GM21528 (cell line): ENCODE data around the gene RASSF5.
"Not testable (repeated sequence)": the region's sequence is repeated elsewhere in the genome, so short reads cannot be mapped to it uniquely, and the experiment has no call there.

Experiments used
- ATAC-seq: cut with Tn5 transposase; IDR thresholded peaks from one replicate; pipeline ENCODE4 v1.9.1; 2021; ENCODE audit warnings: mild to moderate bottlenecking, moderate library complexity; ENCODE audit not compliant: unreplicated experiment, low FRiP score

RASSF5 gene

GRCh38 chr1:206581114-206581497 is 73.8 kb downstream of the RASSF5 start:
- not testable (repeated sequence) for ATAC-seq

- no peak for ATAC-seq
Observed at GRCh38 chr1:206581571-206581981, 74.2 kb downstream of the RASSF5 start.

GRCh38 chr1:206582537-206582936 is 75.2 kb downstream of the RASSF5 start:
- ATAC-seq, result no peak

- ATAC-seq, result no peak
Observed at GRCh38 chr1:206582971-206583706, 75.8 kb downstream of the RASSF5 start.

GRCh38 chr1:206583707-206584648 is 76.6 kb downstream of the RASSF5 start:
- no peak for ATAC-seq

DNA sequence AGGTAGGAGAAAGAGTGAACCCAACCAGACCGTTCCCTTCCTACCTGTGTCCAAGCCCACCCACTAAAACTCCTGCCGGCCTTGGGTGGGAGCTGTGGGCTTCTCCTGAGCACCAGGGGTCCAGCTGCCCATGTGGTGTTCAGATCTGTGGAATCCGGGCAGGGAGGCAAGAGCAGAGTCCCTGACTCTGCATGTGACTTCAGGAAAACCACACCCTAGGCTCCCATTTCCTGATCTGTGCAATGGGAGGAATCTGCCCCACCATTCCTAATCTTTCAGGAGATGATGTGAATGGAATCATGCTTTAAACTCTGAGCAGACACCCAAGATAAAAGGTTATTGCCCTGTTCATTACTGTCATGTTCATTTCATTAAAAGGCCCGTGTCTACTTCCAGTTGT is 77.4 kb downstream of the RASSF5 start:
- no peak for ATAC-seq

- no peak for ATAC-seq
Observed at GRCh38 chr1:206586501-206587445, 79.4 kb downstream of the RASSF5 start.

DNA sequence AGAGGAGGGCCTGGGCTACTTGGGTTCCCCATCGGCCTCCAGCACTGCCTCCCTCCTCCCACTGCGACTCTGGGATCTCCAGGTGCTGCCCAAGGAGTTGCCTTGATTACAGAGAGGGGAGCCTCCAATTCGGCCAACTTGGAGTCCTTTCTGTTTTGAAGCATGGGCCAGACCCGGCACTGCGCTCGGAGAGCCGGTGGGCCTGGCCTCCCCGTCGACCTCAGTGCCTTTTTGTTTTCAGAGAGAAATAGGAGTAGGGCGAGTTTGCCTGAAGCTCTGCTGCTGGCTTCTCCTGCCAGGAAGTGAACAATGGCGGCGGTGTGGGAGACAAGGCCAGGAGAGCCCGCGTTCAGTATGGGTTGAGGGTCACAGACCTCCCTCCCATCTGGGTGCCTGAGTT is 80.6 kb downstream of the RASSF5 start:
- no peak for ATAC-seq

DNA sequence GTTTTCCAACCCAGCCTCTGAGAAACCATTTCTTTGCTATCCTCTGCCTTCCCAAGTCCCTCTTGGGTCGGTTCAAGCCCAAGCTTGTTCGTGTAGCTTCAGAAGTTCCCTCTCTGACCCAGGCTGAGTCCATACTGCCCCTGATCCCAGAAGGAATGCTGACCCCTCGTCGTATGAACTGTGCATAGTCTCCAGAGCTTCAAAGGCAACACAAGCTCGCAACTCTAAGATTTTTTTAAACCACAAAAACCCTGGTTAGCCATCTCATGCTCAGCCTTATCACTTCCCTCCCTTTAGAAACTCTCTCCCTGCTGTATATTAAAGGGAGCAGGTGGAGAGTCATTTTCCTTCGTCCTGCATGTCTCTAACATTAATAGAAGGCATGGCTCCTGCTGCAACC is 81.2 kb downstream of the RASSF5 start:
- no peak for ATAC-seq

DNA sequence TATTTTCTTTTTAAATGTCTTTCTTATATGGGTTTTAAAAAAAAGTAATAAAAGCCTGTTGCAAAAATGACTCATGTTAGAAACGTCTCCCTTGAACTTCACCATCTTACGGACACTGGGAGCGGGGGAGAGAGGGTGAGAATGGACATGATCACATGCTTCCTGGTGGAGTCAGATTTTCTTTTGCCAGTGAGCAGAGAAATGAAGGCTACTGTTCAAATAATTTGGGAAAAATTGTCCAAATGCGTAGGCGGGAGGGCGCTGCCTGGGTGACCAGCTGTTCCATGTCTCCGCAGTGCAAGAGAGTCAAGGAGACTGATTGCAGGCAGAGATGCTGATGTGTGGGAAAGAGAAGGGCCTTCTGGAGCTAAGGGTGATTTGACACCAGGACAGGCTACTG is 81.9 kb downstream of the RASSF5 start:
- no peak for ATAC-seq

DNA sequence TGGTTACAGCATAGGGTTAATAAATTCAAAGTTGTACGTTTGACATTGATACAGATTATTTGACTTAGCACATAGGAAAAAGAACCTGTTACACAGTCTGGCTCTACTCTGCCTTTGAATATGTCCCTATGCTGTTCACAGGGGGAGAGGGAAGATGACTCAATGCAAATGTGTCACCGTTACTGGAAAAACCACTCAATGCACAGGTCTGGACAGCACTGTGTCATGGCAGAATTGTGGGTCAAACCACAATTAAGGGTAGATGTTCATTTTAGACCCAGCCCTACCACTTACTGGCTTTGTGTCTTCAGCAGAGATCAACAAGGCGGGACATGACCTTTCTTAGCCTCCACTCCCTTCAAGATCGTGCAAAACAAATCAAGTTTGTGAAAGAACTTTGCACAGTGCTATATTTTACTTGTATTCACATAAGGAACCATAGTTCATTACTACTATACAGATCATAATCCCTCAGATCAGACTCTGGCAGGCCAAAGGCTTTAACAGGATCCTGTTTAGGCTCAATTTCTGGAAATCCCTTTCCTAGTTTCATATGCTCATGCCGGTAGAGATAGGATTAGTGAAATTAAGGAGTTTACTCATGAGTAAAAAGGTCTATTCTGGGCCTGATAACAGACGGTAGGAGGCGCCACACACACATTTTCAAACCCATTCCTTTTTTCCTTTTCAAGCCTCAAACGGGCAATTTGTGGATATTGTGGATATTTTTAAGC is 82.9 kb downstream of the RASSF5 start:
- ATAC-seq, result no peak

DNA sequence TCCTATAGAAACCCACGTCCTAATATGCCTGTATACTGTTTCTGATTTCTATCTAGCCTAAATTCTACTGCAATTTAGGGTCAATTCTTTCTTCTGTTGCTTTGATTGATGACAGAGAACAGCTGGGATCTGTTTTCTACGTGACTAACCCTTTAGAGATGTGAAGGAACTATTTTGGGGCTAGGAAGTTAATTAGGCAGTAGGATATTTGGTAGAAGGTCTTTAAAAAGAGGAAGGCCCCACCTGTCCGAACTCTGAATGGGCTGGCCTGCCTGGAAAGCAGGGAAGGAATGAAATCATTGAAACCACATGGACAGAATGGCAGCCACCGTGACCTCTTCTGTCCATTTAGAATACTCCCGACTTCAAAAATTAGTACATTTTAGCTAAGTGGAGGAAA is 83.9 kb downstream of the RASSF5 start:
- ATAC-seq, result no peak

DNA sequence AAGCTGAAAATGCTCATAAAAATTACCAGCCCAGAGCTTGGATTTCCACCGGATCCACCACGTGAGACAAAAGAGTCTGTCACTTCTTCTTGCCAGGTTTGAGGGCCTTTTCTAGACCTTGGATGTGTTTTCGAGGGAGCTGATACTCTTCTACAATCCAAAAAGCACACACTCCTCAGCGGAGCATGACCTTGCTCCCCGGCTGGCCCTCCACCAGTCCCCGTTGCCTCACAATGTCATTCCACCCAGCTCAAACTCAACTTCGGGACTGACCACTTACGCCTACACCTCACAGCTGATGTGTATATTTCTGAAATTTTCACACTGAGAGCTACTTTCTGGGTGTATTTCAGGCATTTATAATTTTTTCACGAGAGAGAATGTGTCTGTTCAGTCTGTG is 84.4 kb downstream of the RASSF5 start:
- no peak for ATAC-seq

DNA sequence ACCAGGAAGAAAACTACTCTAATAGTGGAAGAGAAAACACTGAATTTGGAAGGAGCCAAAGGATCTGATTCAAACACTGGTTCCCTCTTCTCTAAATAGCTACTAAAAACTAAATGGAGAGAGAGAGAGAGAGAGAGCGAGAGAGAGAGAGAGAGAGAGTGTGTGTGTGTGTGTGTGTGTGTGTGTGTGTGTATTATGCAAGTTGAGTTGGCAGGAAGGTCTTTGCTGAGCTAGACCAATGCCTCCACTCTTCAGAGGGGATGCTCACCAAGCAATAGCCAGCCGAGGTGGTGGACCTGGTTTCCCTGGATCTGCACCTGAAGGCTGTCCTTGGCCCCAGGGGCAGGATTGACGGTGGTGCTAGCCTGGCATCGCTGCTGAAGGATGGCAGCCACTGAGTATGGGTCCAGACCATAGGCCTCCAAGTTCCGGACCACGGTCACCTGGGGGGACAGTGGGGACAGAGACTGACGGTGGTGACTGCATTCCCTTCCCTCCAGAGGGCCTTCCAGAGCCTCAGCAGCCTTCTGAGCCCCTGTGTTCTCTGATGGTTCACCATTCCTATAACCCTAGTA is 86.1 kb downstream of the RASSF5 start:
- no peak for ATAC-seq

DNA sequence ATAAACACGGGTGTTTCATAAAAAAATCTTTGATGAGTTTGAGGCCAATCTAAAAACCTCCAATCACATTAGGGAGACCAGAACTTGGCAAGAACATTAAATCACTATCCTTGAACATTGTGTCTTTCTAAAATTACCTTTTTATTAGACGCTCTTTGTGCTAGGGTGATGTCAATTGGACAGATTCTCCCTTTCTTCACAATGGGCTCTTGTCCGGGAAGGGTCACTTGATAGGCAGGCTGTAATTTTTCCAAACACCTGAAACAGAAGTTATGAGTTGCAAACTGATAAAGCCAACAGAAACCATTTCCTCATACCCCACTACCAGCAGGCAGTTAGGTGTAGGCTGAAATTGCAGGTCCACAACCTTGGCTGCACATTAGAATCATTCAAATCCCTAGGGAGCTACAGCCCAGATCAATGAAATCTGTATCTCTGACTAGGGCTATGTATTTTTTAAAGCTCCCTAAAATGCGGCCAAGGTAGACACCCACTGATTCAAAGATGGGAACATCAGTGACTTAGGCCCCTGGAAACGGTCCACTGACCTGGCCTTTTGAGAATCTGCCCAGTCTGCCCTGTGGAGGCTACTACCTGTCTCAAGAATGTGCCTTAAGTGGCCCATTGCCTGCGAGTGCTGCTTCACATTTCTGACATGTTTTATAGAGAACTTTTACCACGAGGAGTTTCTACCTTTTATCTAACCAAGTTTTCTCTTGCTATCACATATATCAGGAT is 88.4 kb downstream of the RASSF5 start:
- no peak for ATAC-seq

- no peak for ATAC-seq
Observed at GRCh38 chr1:206596319-206596666, 89.0 kb downstream of the RASSF5 start.

- no peak for ATAC-seq
Observed at GRCh38 chr1:206600527-206600926, 93.2 kb downstream of the RASSF5 start.

DNA sequence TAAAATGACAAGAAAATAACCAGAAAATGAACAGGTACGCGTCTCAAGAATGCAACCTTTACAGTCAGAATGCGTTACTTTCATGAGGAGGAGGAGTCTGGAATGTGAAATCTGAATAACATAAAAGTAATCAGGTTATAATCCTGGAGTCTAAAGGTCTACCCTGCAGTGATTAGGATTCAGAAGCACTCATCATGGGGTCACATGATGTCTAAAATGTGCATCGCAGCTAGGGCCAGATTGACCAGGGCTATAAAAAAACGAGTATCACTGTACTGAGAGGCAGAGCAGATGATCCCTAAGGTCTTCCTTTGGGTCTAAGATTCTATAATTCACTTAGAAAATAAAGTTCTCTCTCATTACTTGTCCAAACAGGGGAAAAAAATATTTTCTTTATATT is 97.5 kb downstream of the RASSF5 start:
- ATAC-seq, result no peak

DNA sequence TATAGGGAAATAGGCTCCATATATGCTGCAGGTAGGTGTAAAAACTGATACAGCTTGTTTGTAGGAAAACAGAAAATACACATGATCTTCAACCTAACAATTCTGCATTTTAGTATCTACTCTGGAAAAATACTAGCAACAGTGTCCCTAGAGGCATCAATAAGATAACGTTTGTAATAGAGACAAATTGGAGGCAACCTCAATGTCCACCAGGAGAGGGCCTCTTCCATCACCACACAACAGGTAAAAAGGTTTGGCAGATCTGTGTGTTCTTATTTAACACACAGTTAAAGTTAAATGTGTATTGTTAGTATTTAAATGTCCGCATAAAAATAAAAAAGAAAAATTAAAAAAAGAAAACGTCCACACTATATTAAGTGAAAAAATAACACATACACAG is 99.5 kb downstream of the RASSF5 start:
- no peak for ATAC-seq
